Liver (tissue), 9 donors: ENCODE results near the gene PCSK6. TPM values are rescaled to one million over a fixed set of nuclear protein-coding genes. Genes with fewer than 3 reads are reported as not detected.

Experiments
- DNase-seq: peaks from one replicate; pipeline ENCODE4 v3.0.0-alpha.2; 2017; ENCODE audit warnings: low spot score
- H3K27ac ChIP-seq, 2 donors: one replicate each; pipeline ENCODE4 v1.7.0; 2013; ENCODE audit warnings: inconsistent platforms in 2 of 2, low read length in 2 of 2, control low read depth in 1 of 2, low read depth in 1 of 2, mild to moderate bottlenecking in 1 of 2
- H3K27me3 ChIP-seq, 4 donors: one replicate each; pipeline versions ENCODE4 v1.6.1 to v1.7.0; 2013; ENCODE audit warnings: low read length in 3 of 4, inconsistent platforms in 1 of 4, mild to moderate bottlenecking in 1 of 4, moderate library complexity in 1 of 4; ENCODE audit not compliant: control insufficient read depth in 4 of 4, insufficient read depth in 4 of 4
- H3K36me3 ChIP-seq, 4 donors: one replicate each; pipeline versions ENCODE4 v1.6.1 to v1.7.0; 2013; ENCODE audit warnings: low read length in 3 of 4, mild to moderate bottlenecking in 3 of 4, low read depth in 1 of 4, moderate library complexity in 1 of 4; ENCODE audit not compliant: control insufficient read depth in 4 of 4, insufficient read depth in 3 of 4
- H3K4me1 ChIP-seq, 4 donors: one replicate each; pipeline versions ENCODE4 v1.6.1 to v1.7.0; 2013; ENCODE audit warnings: low read length in 3 of 4, mild to moderate bottlenecking in 3 of 4, moderate library complexity in 1 of 4; ENCODE audit not compliant: control insufficient read depth in 4 of 4, insufficient read depth in 4 of 4
- H3K4me3 ChIP-seq, 3 donors: one replicate each; pipeline versions ENCODE4 v1.6.1 to v1.7.0; 2013; ENCODE audit warnings: low read length in 3 of 3, control low read depth in 1 of 3, low read depth in 1 of 3, mild to moderate bottlenecking in 1 of 3
- H3K9ac ChIP-seq, 2 donors: one replicate each; pipeline ENCODE4 v1.7.0; 2013; ENCODE audit warnings: low read length in 2 of 2, mild to moderate bottlenecking in 2 of 2, moderate library complexity in 2 of 2, control low read depth in 1 of 2, low read depth in 1 of 2
- H3K9me3 ChIP-seq, 4 donors: one replicate each; pipeline versions ENCODE4 v1.6.1 to v1.7.0; 2013; ENCODE audit warnings: low read length in 3 of 4; ENCODE audit not compliant: control insufficient read depth in 4 of 4
- EGR1 ChIP-seq, 2 donors: IDR thresholded peaks; 2 replicates each; pipeline ENCODE4 v1.6.1; 2016 to 2018; ENCODE audit warnings: antibody characterized with exemption in 2 of 2, low read depth in 2 of 2
- FOXA1 ChIP-seq: IDR thresholded peaks from 2 replicates; pipeline ENCODE4 v1.6.1; 2016; ENCODE audit warnings: antibody characterized with exemption
- FOXA2 ChIP-seq: IDR thresholded peaks from 2 replicates; pipeline ENCODE4 v1.6.1; 2016; ENCODE audit warnings: antibody characterized with exemption
- GABPA ChIP-seq, 2 donors: IDR thresholded peaks in 1 of 2; conservative IDR thresholded peaks in 1 of 2; 2 replicates each; pipeline ENCODE4 v1.6.1; 2016; ENCODE audit warnings: antibody characterized with exemption in 2 of 2, mild to moderate bottlenecking in 1 of 2, moderate library complexity in 1 of 2
- HNF4A ChIP-seq, 2 donors: conservative IDR thresholded peaks; 2 replicates each; pipeline ENCODE4 v1.6.1; 2016; ENCODE audit warnings: antibody characterized with exemption in 2 of 2, mild to moderate bottlenecking in 2 of 2
- HNF4G ChIP-seq: IDR thresholded peaks from 2 replicates; pipeline ENCODE4 v1.6.1; 2016; ENCODE audit warnings: antibody characterized with exemption
- JUND ChIP-seq, 2 donors: IDR thresholded peaks; 2 replicates each; pipeline ENCODE4 v1.6.1; 2016; ENCODE audit warnings: antibody characterized with exemption in 2 of 2
- NR2F2 ChIP-seq: IDR thresholded peaks from 2 replicates; pipeline ENCODE4 v1.6.1; 2016; ENCODE audit warnings: antibody characterized with exemption
- RAD21 ChIP-seq, 2 donors: IDR thresholded peaks; 2 replicates each; pipeline ENCODE4 v1.6.1; 2016; ENCODE audit warnings: antibody characterized with exemption in 2 of 2, mild to moderate bottlenecking in 2 of 2
- RXRA ChIP-seq, 2 donors: IDR thresholded peaks; 2 replicates each; pipeline ENCODE4 v1.6.1; 2017 to 2018; ENCODE audit warnings: antibody characterized with exemption in 2 of 2, mild to moderate bottlenecking in 1 of 2
- SP1 ChIP-seq: IDR thresholded peaks from 2 replicates; pipeline ENCODE4 v1.6.1; 2018; ENCODE audit warnings: antibody characterized with exemption, mild to moderate bottlenecking
- TAF1 ChIP-seq: conservative IDR thresholded peaks from 2 replicates; pipeline ENCODE4 v1.6.1; 2016; ENCODE audit warnings: antibody characterized with exemption, mild to moderate bottlenecking
- YY1 ChIP-seq: IDR thresholded peaks from 2 replicates; pipeline ENCODE4 v1.6.1; 2016; ENCODE audit warnings: antibody characterized with exemption, mild to moderate bottlenecking
- WGBS: extraction: QIAGEN DNeasy Blood & Tissue Kit; methylation state at CpG from one replicate; pipeline ENCODE4 v1.1.7; 2013; 5-methylcytosine and 5-hydroxymethylcytosine counted together
- polyA plus RNA-seq, 2 donors: library from polyadenylated mRNA; stranded (reverse) in 1 of 2; unstranded in 1 of 2; fragments of 200-250 nt in 1 of 2; fragments of >200 nt in 1 of 2; fragmentation: Nextera tagmentation in 1 of 2; extraction: Ambion mirVana in 1 of 2; gene quantifications; one replicate each; pipeline versions ENCODE4 v1.2.1 to v1.2.3, GENCODE V29; 2013 to 2015
- total RNA-seq, 2 donors: library from RNA; depleted of rRNA; stranded (reverse); fragments of >200 nt; gene quantifications; one replicate each; pipeline ENCODE4 v1.2.3, GENCODE V29; 2014
- TF ChIP-seq, protein P1 (sequence below): fragments of 150-350 bp; IDR thresholded peaks from 2 replicates; pipeline ENCODE4 v1.5.1; 2017; ENCODE audit warnings: improper control_type of control experiment, low read depth, low read length; ENCODE audit not compliant: missing input control
- TF ChIP-seq, protein P2 (sequence below): IDR thresholded peaks from 2 replicates; pipeline ENCODE4 v1.6.1; 2016; ENCODE audit warnings: antibody characterized with exemption, mild to moderate bottlenecking
- TF ChIP-seq, protein P3 (sequence below): IDR thresholded peaks from 2 replicates; pipeline ENCODE4 v1.6.1; 2016; ENCODE audit warnings: antibody characterized with exemption
- TF ChIP-seq, protein P4 (sequence below): IDR thresholded peaks from 2 replicates; pipeline ENCODE4 v1.6.1; 2016; ENCODE audit warnings: antibody characterized with exemption
- TF ChIP-seq, protein P5 (sequence below): IDR thresholded peaks from 2 replicates; pipeline ENCODE4 v1.6.1; 2016; ENCODE audit warnings: antibody characterized with exemption
- donor health status: healthy.
- donor health status: healthy.
- donor health status: healthy.
- donor health status: healthy.
- donor health status: healthy.

Gene PCSK6
- total and polyA plus RNA-seq, 4 donors = 94.8 to 398 (median 168) TPM

DNA sequence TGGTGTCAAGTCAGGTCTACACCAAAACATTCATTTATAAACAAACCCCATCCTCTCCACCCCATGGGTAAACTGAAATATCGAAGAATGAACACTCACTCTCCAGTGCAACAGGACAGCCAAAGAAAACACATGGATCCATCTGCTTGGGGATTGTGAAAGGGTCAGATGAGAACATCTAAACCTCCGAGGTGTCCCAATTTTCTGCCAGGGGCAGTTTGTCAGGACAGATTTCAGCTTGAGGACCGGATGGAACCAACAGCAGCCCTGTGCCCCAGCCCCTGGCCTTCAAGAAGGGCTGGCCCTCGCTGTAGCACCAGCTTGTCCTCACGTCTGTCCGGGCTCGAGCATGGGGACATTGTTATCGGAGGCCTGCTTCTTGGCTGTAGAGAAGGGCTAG lies 45.5 kb downstream of the PCSK6 start:
- Histone ChIP-seq H3K4me1 (peaks cover 17 to 83% (median 65%) of the 10 kb centered on the region in 4 donors), H3K36me3 (peaks cover 0 to 8% (median under 1%) of the 10 kb centered on the region in 4 donors), H3K27me3 (no peaks in the 10 kb centered on the region), H3K9me3 (no peaks in the 10 kb centered on the region), H3K4me3 (no peak overlapping the region), H3K9ac (peak overlapping the region in 1 of 2 donors; percentile 51), H3K27ac (peak overlapping the region; percentile 96 to 98)
- peak; percentile 80 for TF ChIP-seq SP1
- no peak for TF ChIP-seq TAF1
- TF ChIP-seq, protein P1, sequence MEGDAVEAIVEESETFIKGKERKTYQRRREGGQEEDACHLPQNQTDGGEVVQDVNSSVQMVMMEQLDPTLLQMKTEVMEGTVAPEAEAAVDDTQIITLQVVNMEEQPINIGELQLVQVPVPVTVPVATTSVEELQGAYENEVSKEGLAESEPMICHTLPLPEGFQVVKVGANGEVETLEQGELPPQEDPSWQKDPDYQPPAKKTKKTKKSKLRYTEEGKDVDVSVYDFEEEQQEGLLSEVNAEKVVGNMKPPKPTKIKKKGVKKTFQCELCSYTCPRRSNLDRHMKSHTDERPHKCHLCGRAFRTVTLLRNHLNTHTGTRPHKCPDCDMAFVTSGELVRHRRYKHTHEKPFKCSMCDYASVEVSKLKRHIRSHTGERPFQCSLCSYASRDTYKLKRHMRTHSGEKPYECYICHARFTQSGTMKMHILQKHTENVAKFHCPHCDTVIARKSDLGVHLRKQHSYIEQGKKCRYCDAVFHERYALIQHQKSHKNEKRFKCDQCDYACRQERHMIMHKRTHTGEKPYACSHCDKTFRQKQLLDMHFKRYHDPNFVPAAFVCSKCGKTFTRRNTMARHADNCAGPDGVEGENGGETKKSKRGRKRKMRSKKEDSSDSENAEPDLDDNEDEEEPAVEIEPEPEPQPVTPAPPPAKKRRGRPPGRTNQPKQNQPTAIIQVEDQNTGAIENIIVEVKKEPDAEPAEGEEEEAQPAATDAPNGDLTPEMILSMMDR = no peak
- TF ChIP-seq GABPA (IDR thresholded peaks at IDR 0.05 in 1 of 2, conservative IDR thresholded peaks at IDR 0.05 in 1 of 2) = no peak
- TF ChIP-seq RAD21 (IDR thresholded peaks at IDR 0.05) = peak; percentile 38 to 52
- TF ChIP-seq EGR1 (IDR thresholded peaks at IDR 0.05; ENCODE audit: low read depth in 2 of 2) = peak in 1 of 2 donors; percentile 69
- TF ChIP-seq, protein P2, sequence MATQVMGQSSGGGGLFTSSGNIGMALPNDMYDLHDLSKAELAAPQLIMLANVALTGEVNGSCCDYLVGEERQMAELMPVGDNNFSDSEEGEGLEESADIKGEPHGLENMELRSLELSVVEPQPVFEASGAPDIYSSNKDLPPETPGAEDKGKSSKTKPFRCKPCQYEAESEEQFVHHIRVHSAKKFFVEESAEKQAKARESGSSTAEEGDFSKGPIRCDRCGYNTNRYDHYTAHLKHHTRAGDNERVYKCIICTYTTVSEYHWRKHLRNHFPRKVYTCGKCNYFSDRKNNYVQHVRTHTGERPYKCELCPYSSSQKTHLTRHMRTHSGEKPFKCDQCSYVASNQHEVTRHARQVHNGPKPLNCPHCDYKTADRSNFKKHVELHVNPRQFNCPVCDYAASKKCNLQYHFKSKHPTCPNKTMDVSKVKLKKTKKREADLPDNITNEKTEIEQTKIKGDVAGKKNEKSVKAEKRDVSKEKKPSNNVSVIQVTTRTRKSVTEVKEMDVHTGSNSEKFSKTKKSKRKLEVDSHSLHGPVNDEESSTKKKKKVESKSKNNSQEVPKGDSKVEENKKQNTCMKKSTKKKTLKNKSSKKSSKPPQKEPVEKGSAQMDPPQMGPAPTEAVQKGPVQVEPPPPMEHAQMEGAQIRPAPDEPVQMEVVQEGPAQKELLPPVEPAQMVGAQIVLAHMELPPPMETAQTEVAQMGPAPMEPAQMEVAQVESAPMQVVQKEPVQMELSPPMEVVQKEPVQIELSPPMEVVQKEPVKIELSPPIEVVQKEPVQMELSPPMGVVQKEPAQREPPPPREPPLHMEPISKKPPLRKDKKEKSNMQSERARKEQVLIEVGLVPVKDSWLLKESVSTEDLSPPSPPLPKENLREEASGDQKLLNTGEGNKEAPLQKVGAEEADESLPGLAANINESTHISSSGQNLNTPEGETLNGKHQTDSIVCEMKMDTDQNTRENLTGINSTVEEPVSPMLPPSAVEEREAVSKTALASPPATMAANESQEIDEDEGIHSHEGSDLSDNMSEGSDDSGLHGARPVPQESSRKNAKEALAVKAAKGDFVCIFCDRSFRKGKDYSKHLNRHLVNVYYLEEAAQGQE = peak; percentile 52
- no peak for TF ChIP-seq FOXA2
- TF ChIP-seq HNF4G = peak; percentile 42
- TF ChIP-seq FOXA1 = no peak
- TF ChIP-seq, protein P3, sequence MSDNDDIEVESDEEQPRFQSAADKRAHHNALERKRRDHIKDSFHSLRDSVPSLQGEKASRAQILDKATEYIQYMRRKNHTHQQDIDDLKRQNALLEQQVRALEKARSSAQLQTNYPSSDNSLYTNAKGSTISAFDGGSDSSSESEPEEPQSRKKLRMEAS = peak; percentile 82
- TF ChIP-seq, protein P4, sequence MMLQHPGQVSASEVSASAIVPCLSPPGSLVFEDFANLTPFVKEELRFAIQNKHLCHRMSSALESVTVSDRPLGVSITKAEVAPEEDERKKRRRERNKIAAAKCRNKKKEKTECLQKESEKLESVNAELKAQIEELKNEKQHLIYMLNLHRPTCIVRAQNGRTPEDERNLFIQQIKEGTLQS = peak; percentile 12
- peak; percentile 61 for TF ChIP-seq YY1
- TF ChIP-seq, protein P5, sequence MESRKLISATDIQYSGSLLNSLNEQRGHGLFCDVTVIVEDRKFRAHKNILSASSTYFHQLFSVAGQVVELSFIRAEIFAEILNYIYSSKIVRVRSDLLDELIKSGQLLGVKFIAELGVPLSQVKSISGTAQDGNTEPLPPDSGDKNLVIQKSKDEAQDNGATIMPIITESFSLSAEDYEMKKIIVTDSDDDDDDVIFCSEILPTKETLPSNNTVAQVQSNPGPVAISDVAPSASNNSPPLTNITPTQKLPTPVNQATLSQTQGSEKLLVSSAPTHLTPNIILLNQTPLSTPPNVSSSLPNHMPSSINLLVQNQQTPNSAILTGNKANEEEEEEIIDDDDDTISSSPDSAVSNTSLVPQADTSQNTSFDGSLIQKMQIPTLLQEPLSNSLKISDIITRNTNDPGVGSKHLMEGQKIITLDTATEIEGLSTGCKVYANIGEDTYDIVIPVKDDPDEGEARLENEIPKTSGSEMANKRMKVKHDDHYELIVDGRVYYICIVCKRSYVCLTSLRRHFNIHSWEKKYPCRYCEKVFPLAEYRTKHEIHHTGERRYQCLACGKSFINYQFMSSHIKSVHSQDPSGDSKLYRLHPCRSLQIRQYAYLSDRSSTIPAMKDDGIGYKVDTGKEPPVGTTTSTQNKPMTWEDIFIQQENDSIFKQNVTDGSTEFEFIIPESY = no peak
- peak; percentile 88 to 94 for TF ChIP-seq RXRA (IDR thresholded peaks at IDR 0.05)
- TF ChIP-seq JUND (IDR thresholded peaks at IDR 0.05) = peak in 1 of 2 donors; percentile 88
- no peak for TF ChIP-seq NR2F2
- TF ChIP-seq HNF4A (conservative IDR thresholded peaks at IDR 0.05) = peak; percentile 65 to 86
- DNase-seq = no peak
- 34% methylated on average over 8 of the region's 8 CpGs for WGBS
